Measurements from ENCODE around the gene CD300E. TPM values are rescaled to one million over a fixed set of nuclear protein-coding genes. Genes with fewer than 3 reads are reported as not detected.
"Not testable (repeated sequence)": the region's sequence is repeated elsewhere in the genome, so short reads cannot be mapped to it uniquely, and the experiment has no call there.

The CD300E gene
- total and polyA plus RNA-seq, 8 donors = 0.24 to 28.7 (median 0.46) TPM

GRCh38 chr17:74578979-74579378 lies 44.6 kb downstream of the CD300E start:
- intact Hi-C loops (cut with DNase I) = no loop called here
- ATAC-seq = no peak
- DNase-seq = no peak
- Histone ChIP-seq H3K4me1 (no peaks in the 10 kb centered on the region), H3K27me3 (peaks cover 0 to 29% of the 10 kb centered on the region in 2 donors), H3K27ac (no peak overlapping the region), H3K4me3 (no peak overlapping the region), H3K9me3 (no peaks in the 10 kb centered on the region), H3K36me3 (no peaks in the 10 kb centered on the region)
- no peak for TF ChIP-seq CTCF (IDR thresholded peaks at IDR 0.05)

GRCh38 chr17:74574489-74575142 lies 48.9 kb downstream of the CD300E start:
- Histone ChIP-seq H3K9me3 (no peaks in the 10 kb centered on the region), H3K4me1 (peaks cover 0 to 10% of the 10 kb centered on the region in 2 donors), H3K27me3 (peaks cover 0 to 45% of the 10 kb centered on the region in 2 donors), H3K4me3 (no peak overlapping the region), H3K36me3 (no peaks in the 10 kb centered on the region), H3K27ac (no peak overlapping the region)
- DNase-seq = no peak
- no peak for ATAC-seq
- intact Hi-C loops (cut with DNase I) = no loop called here
- TF ChIP-seq CTCF (IDR thresholded peaks at IDR 0.05) = no peak

GRCh38 chr17:74573635-74574034 lies 49.9 kb downstream of the CD300E start:
- ATAC-seq = not testable (repeated sequence)

GRCh38 chr17:74573169-74573568 lies 50.4 kb downstream of the CD300E start:
- DNase-seq (no peak), ATAC-seq (no peak)
- H3K27me3 ChIP-seq = peaks cover 0 to 48% of the 10 kb centered on the region in 2 donors
- no peak overlapping the region for H3K27ac ChIP-seq
- H3K4me3 ChIP-seq = no peak overlapping the region
- TF ChIP-seq CTCF (IDR thresholded peaks at IDR 0.05) = no peak
- H3K4me1 ChIP-seq = peaks cover 0 to 17% of the 10 kb centered on the region in 2 donors
- no peaks in the 10 kb centered on the region for H3K36me3 ChIP-seq
- intact Hi-C loops (cut with DNase I) = no loop called here
- no peaks in the 10 kb centered on the region for H3K9me3 ChIP-seq

More at GRCh38 chr17:74573635-74574034, 49.9 kb downstream of the CD300E start:
- Histone ChIP-seq H3K4me1 (peaks cover 0 to 15% of the 10 kb centered on the region in 2 donors), H3K27me3 (peaks cover 0 to 48% of the 10 kb centered on the region in 2 donors)
- H3K9me3 ChIP-seq; intact Hi-C loops (cut with DNase I); H3K36me3 ChIP-seq; DNase-seq; H3K4me3 ChIP-seq; H3K27ac ChIP-seq: not testable (repeated sequence)

- ATAC-seq (no peak), DNase-seq (no peak)
- Histone ChIP-seq H3K4me1 (peaks cover 0 to 31% of the 10 kb centered on the region in 2 donors), H3K9me3 (no peaks in the 10 kb centered on the region), H3K27ac (no peak overlapping the region), H3K36me3 (no peaks in the 10 kb centered on the region), H3K4me3 (no peak overlapping the region), H3K27me3 (peaks cover 0 to 50% of the 10 kb centered on the region in 2 donors)
- intact Hi-C loops (cut with DNase I) = no loop called here
- no peak for TF ChIP-seq CTCF (IDR thresholded peaks at IDR 0.05)
Observed at GRCh38 chr17:74571621-74572270, 51.8 kb downstream of the CD300E start.
